HepG2 (cell line): ENCODE results near the gene TMEM253. TPM values are rescaled to one million over a fixed set of nuclear protein-coding genes. Genes with fewer than 3 reads are reported as not detected.

Source experiments
- FIP1L1 ChIP-seq: fragments of 200-400 bp; formaldehyde crosslinking; IDR thresholded peaks from 2 replicates; pipeline ENCODE4 v1.6.1; 2018; ENCODE audit warnings: low read depth, mild to moderate bottlenecking, low read length, moderate library complexity, borderline replicate concordance; ENCODE audit not compliant: insufficient read depth
- ISX ChIP-seq: sonication (generic); formaldehyde crosslinking; conservative IDR thresholded peaks from 2 replicates; pipeline ENCODE4 v1.5.0; 2020; ENCODE audit warnings: missing genetic modification reagents
- MED13 ChIP-seq: sonication (generic); formaldehyde crosslinking; IDR thresholded peaks from 2 replicates; pipeline ENCODE4 v1.5.0; 2020; ENCODE audit warnings: missing genetic modification reagents
- MED8 ChIP-seq: sonication (generic); formaldehyde crosslinking; IDR thresholded peaks from 2 replicates; pipeline ENCODE4 v1.8.1; 2023; ENCODE audit warnings: mild to moderate bottlenecking, missing genetic modification reagents; ENCODE audit not compliant: insufficient replicate concordance
- MIER3 ChIP-seq: IDR thresholded peaks from 2 replicates; pipeline ENCODE4 v1.6.1; 2016; ENCODE audit warnings: missing compliant biosample characterization, borderline replicate concordance
- MXD4 ChIP-seq: IDR thresholded peaks from 2 replicates; pipeline ENCODE4 v1.6.1; 2016; ENCODE audit warnings: mild to moderate bottlenecking, missing biosample characterization, missing genetic modification reagents
- NFE2L1 ChIP-seq: sonication (generic); formaldehyde crosslinking; IDR thresholded peaks from 2 replicates; pipeline ENCODE4 v1.4.0; 2020; ENCODE audit warnings: missing genetic modification reagents, mild to moderate bottlenecking, borderline replicate concordance
- RELA ChIP-seq: sonication (generic); formaldehyde crosslinking; IDR thresholded peaks from 2 replicates; pipeline ENCODE4 v1.4.0; 2020; ENCODE audit warnings: missing genetic modification reagents
- REXO4 ChIP-seq: sonication (generic); formaldehyde crosslinking; IDR thresholded peaks from 2 replicates; pipeline ENCODE4 v1.8.0; 2022; ENCODE audit warnings: missing genetic modification reagents, mild to moderate bottlenecking, borderline replicate concordance
- SP140L ChIP-seq: sonication (generic); formaldehyde crosslinking; IDR thresholded peaks from 2 replicates; pipeline ENCODE4 v1.4.0; 2020; ENCODE audit warnings: missing genetic modification reagents, borderline replicate concordance
- TAF1 ChIP-seq: sonication (generic); formaldehyde crosslinking; IDR thresholded peaks from 2 replicates; pipeline ENCODE4 v1.4.0; 2020; ENCODE audit warnings: missing genetic modification reagents
- ZNF281 ChIP-seq: sonication (generic); formaldehyde crosslinking; IDR thresholded peaks from 2 replicates; pipeline ENCODE4 v1.4.0; 2020; ENCODE audit warnings: missing genetic modification reagents, borderline replicate concordance
- ZNF354B ChIP-seq: sonication (generic); formaldehyde crosslinking; IDR thresholded peaks from 2 replicates; pipeline ENCODE4 v1.8.0; 2022; ENCODE audit warnings: mild to moderate bottlenecking, missing genetic modification reagents
- ZNF383 ChIP-seq: sonication (generic); formaldehyde crosslinking; IDR thresholded peaks from 2 replicates; pipeline ENCODE4 v1.4.0; 2020; ENCODE audit warnings: missing genetic modification reagents, mild to moderate bottlenecking, borderline replicate concordance
- ZNF510 ChIP-seq: sonication (generic); formaldehyde crosslinking; IDR thresholded peaks from 2 replicates; pipeline ENCODE4 v1.4.0; 2020; ENCODE audit warnings: low read depth, mild to moderate bottlenecking, missing genetic modification reagents
- ZNF530 ChIP-seq: sonication (generic); formaldehyde crosslinking; IDR thresholded peaks from 2 replicates; pipeline ENCODE4 v1.5.0; 2020; ENCODE audit warnings: low read depth, mild to moderate bottlenecking, missing genetic modification reagents
- ZNF781 ChIP-seq: sonication (generic); formaldehyde crosslinking; IDR thresholded peaks from 2 replicates; pipeline ENCODE4 v1.5.1; 2020; ENCODE audit warnings: borderline replicate concordance, mild to moderate bottlenecking, missing genetic modification reagents; ENCODE audit errors: not compliant biosample characterization
- ZSCAN12 ChIP-seq: sonication (generic); formaldehyde crosslinking; IDR thresholded peaks from 2 replicates; pipeline ENCODE4 v1.9.0; 2021; ENCODE audit warnings: mild to moderate bottlenecking, missing genetic modification reagents
- polyA plus RNA-seq, 8 experiments: library from polyadenylated mRNA; depleted of rRNA in 3 of 8; stranded (reverse) in 7 of 8; unstranded in 1 of 8; fragments of >200 nt; fragmentation: Illumina TruSeq in 4 of 8; extraction: Trizol in 4 of 8; gene quantifications; 2 replicates each; pipeline versions ENCODE4 v1.2.1 to v1.2.3, GENCODE V29; 2011 to 2016; ENCODE audit warnings: low read depth in 4 of 8, missing spikeins in 1 of 8, mixed read lengths in 1 of 8; ENCODE audit not compliant: insufficient read depth in 1 of 8
- total RNA-seq, 5 experiments: library from RNA; depleted of rRNA; stranded (reverse); fragments of >200 nt; fragmentation: Illumina TruSeq; extraction: Trizol; gene quantifications; 2 replicates each; pipeline ENCODE4 v1.2.3, GENCODE V29; 2016; ENCODE audit warnings: low read depth in 1 of 5
- TF ChIP-seq, protein P1 (sequence below): IDR thresholded peaks from 2 replicates; pipeline ENCODE4 v1.6.1; 2016; ENCODE audit warnings: mild to moderate bottlenecking
- TF ChIP-seq, protein P2 (sequence below): sonication (generic); formaldehyde crosslinking; IDR thresholded peaks from 2 replicates; pipeline ENCODE4 v1.8.1; 2023; ENCODE audit warnings: mild to moderate bottlenecking, missing genetic modification reagents
- TF ChIP-seq, protein P3 (sequence below): sonication (generic); formaldehyde crosslinking; IDR thresholded peaks from 2 replicates; pipeline ENCODE4 v1.4.0; 2020; ENCODE audit warnings: mild to moderate bottlenecking, missing genetic modification reagents

TMEM253 gene
- total and polyA plus RNA-seq, 2 of the 13 experiments (the other 11 are each of a cell fraction or from before 2014, with no cell fraction given): 0.29 to 0.45 TPM

GRCh38 chr14:21070610-21071224, 30.1 kb upstream of the TMEM253 start (continued):
- TF ChIP-seq MIER3 (CRISPR knock-in tag): no peak; the same call in 1 of the 2 replicates
- TF ChIP-seq ZNF510: no peak
- TF ChIP-seq, protein P1, sequence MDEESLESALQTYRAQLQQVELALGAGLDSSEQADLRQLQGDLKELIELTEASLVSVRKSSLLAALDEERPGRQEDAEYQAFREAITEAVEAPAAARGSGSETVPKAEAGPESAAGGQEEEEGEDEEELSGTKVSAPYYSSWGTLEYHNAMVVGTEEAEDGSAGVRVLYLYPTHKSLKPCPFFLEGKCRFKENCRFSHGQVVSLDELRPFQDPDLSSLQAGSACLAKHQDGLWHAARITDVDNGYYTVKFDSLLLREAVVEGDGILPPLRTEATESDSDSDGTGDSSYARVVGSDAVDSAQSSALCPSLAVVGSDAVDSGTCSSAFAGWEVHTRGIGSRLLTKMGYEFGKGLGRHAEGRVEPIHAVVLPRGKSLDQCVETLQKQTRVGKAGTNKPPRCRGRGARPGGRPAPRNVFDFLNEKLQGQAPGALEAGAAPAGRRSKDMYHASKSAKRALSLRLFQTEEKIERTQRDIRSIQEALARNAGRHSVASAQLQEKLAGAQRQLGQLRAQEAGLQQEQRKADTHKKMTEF: no peak
- TF ChIP-seq MED13 (CRISPR knock-in tag): peak; percentile 86
- TF ChIP-seq ZNF781 (CRISPR knock-in tag): no peak
- peak; percentile 76 for TF ChIP-seq ZNF281 (CRISPR knock-in tag)
- TF ChIP-seq REXO4 (CRISPR knock-in tag): no peak
- no peak for TF ChIP-seq ZSCAN12 (CRISPR knock-in tag)
- TF ChIP-seq MED8 (CRISPR knock-in tag): no peak
- 0 out of 2 replicates have a peak, but pooled peaks have one; percentile 38 for TF ChIP-seq RELA (CRISPR knock-in tag)
- 0 out of 2 replicates have a peak, but pooled peaks have one; percentile 31 for TF ChIP-seq ISX
- no peak for TF ChIP-seq ZNF383 (CRISPR knock-in tag)
- TF ChIP-seq ZNF354B (CRISPR knock-in tag): no peak
- no peak for TF ChIP-seq TAF1 (CRISPR knock-in tag)
- TF ChIP-seq, protein P2, sequence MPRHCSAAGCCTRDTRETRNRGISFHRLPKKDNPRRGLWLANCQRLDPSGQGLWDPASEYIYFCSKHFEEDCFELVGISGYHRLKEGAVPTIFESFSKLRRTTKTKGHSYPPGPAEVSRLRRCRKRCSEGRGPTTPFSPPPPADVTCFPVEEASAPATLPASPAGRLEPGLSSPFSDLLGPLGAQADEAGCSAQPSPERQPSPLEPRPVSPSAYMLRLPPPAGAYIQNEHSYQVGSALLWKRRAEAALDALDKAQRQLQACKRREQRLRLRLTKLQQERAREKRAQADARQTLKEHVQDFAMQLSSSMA (CRISPR knock-in tag): peak; percentile 75; the same call in 1 of the 2 replicates
- no peak for TF ChIP-seq NFE2L1
- TF ChIP-seq ZNF530: no peak
- TF ChIP-seq, protein P3, sequence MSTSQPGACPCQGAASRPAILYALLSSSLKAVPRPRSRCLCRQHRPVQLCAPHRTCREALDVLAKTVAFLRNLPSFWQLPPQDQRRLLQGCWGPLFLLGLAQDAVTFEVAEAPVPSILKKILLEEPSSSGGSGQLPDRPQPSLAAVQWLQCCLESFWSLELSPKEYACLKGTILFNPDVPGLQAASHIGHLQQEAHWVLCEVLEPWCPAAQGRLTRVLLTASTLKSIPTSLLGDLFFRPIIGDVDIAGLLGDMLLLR: 0 out of 2 replicates have a peak, but pooled peaks have one; percentile 20
- no peak for TF ChIP-seq FIP1L1
- TF ChIP-seq SP140L: no peak
- no peak for TF ChIP-seq MXD4 (CRISPR knock-in tag)
